IMR-90 (cell line): ENCODE data around the gene ADAMTS8. TPM values are rescaled to one million over a fixed set of nuclear protein-coding genes. Genes with fewer than 3 reads are reported as not detected.

Experiments used
- ATAC-seq: fragments of 200-7000 bp; cut with Tn5 transposase; 2 replicates; pipeline ENCODE4 v1.9.1; 2020; ENCODE audit warnings: low read depth, mild to moderate bottlenecking, moderate library complexity
- BruUV-seq: library from RNA; stranded (reverse); fragments of 400-500 nt; replicated peaks from 2 replicates; lab custom pipeline; 2021; lab: Mats Ljungman, UMichigan
- CTCF ChIA-PET: fragments of 300-600 bp; formaldehyde crosslinking; extraction: SDS; loops from one replicate; lab custom pipeline; 2021; ENCODE audit warnings: antibody characterized with exemption; lab: Yijun Ruan, JAX
- POLR2A ChIA-PET: fragments of 300-600 bp; sonication (Branson Sonifier 250); formaldehyde crosslinking; loops from one replicate; lab custom pipeline; 2022; ENCODE audit warnings: antibody characterized with exemption; ENCODE audit not compliant: unreplicated experiment; lab: Charles Lee
- DNase-seq: peaks from one replicate; pipeline ENCODE4 v3.0.0; 2013
- H2AFZ ChIP-seq: replicated peaks from 2 replicates; pipeline ENCODE3; 2013; ENCODE audit warnings: low read length, mild to moderate bottlenecking; ENCODE audit not compliant: poor library complexity
- H2AK5ac ChIP-seq: 2 replicates; pipeline ENCODE4 v1.6.1; 2013; ENCODE audit warnings: low read depth, low read length, inconsistent platforms
- H2AK9ac ChIP-seq: replicated peaks from 2 replicates; pipeline ENCODE3; 2013; ENCODE audit warnings: mild to moderate bottlenecking, low read depth, low read length, moderate library complexity; ENCODE audit not compliant: poor library complexity
- H2BK120ac ChIP-seq: 2 replicates; pipeline ENCODE4 v1.6.1; 2013; ENCODE audit warnings: low read depth, low read length, inconsistent platforms
- H2BK15ac ChIP-seq: 3 replicates; pipeline ENCODE4 v1.6.1; 2013; ENCODE audit warnings: low read depth, low read length, inconsistent platforms
- H2BK20ac ChIP-seq: 2 replicates; pipeline ENCODE4 v1.6.1; 2013; ENCODE audit warnings: low read depth, mild to moderate bottlenecking, inconsistent platforms, low read length, moderate library complexity
- H2BK5ac ChIP-seq: 2 replicates; pipeline ENCODE4 v1.6.1; 2013; ENCODE audit warnings: mild to moderate bottlenecking, low read depth, low read length, inconsistent platforms; ENCODE audit not compliant: poor library complexity, severe bottlenecking
- H3K14ac ChIP-seq: replicated peaks from 2 replicates; pipeline ENCODE4 v1.6.1; 2013; ENCODE audit warnings: low read depth, low read length, inconsistent platforms
- H3K18ac ChIP-seq: 2 replicates; pipeline ENCODE4 v1.6.1; 2013; ENCODE audit warnings: low read depth, low read length, control low read depth
- H3K23ac ChIP-seq: 2 replicates; pipeline ENCODE4 v1.6.1; 2013; ENCODE audit warnings: low read depth, low read length, inconsistent platforms
- H3K27ac ChIP-seq: 2 replicates; pipeline ENCODE4 v1.5.1; 2013; ENCODE audit warnings: mild to moderate bottlenecking, control low read depth, low read length; ENCODE audit not compliant: insufficient read depth
- H3K27me3 ChIP-seq: 2 replicates; pipeline ENCODE4 v1.6.1; 2013; ENCODE audit warnings: low read length; ENCODE audit not compliant: control insufficient read depth, insufficient read depth
- H3K36me3 ChIP-seq: 2 replicates; pipeline ENCODE4 v1.6.1; 2013; ENCODE audit warnings: low read length, mixed read lengths; ENCODE audit not compliant: control insufficient read depth, insufficient read depth
- H3K4ac ChIP-seq: 2 replicates; pipeline ENCODE4 v1.6.1; 2013; ENCODE audit warnings: low read depth, low read length, inconsistent platforms
- H3K4me1 ChIP-seq: 2 replicates; pipeline ENCODE4 v1.6.1; 2013; ENCODE audit warnings: low read length, mixed read lengths; ENCODE audit not compliant: control insufficient read depth, insufficient read depth
- H3K4me2 ChIP-seq: 2 replicates; pipeline ENCODE4 v1.6.1; 2013; ENCODE audit warnings: low read depth, mild to moderate bottlenecking, control low read depth, low read length, moderate library complexity
- H3K4me3 ChIP-seq: 2 replicates; pipeline ENCODE4 v1.5.1; 2013; ENCODE audit warnings: low read depth, mild to moderate bottlenecking, control low read depth, low read length, moderate library complexity; ENCODE audit not compliant: insufficient read depth
- H3K56ac ChIP-seq: 2 replicates; pipeline ENCODE4 v1.6.1; 2013; ENCODE audit warnings: low read length, inconsistent platforms; ENCODE audit not compliant: insufficient read depth; ENCODE audit errors: extremely low read depth
- H3K79me1 ChIP-seq, 2 experiments: 2 replicates each; pipeline ENCODE4 v1.6.1; 2013; ENCODE audit warnings: low read length in 2 of 2, inconsistent platforms in 1 of 2, low read depth in 1 of 2
- H3K9ac ChIP-seq: 2 replicates; pipeline ENCODE4 v1.6.1; 2013; ENCODE audit warnings: low read depth, low read length, control low read depth
- H3K9me1 ChIP-seq: 2 replicates; pipeline ENCODE4 v1.6.1; 2013; ENCODE audit warnings: low read length, inconsistent platforms; ENCODE audit not compliant: insufficient read depth
- H3K9me3 ChIP-seq: 2 replicates; pipeline ENCODE4 v1.6.1; 2013; ENCODE audit warnings: low read length; ENCODE audit not compliant: control insufficient read depth, insufficient read depth
- H4K20me1 ChIP-seq: 2 replicates; pipeline ENCODE4 v1.6.1; 2013; ENCODE audit warnings: low read length, inconsistent platforms; ENCODE audit not compliant: insufficient read depth
- H4K5ac ChIP-seq: 2 replicates; pipeline ENCODE4 v1.6.1; 2013; ENCODE audit warnings: mild to moderate bottlenecking, low read depth, low read length, control low read depth
- H4K8ac ChIP-seq, 2 experiments: 2 replicates each; pipeline ENCODE4 v1.6.1; 2013; ENCODE audit warnings: low read depth in 2 of 2, low read length in 2 of 2, control low read depth in 1 of 2, inconsistent platforms in 1 of 2
- H4K91ac ChIP-seq: 2 replicates; pipeline ENCODE4 v1.6.1; 2013; ENCODE audit warnings: low read depth, low read length, inconsistent platforms; ENCODE audit not compliant: insufficient read depth
- CEBPB ChIP-seq: IDR thresholded peaks from 2 replicates; pipeline ENCODE4 v1.6.1; 2012; ENCODE audit warnings: low read depth, low read length, improper control_type of control experiment
- CHD1 ChIP-seq: IDR thresholded peaks from 2 replicates; pipeline ENCODE4 v1.6.1; 2012; ENCODE audit warnings: low read depth, low read length, improper control_type of control experiment
- CTCF ChIP-seq: conservative IDR thresholded peaks from 2 replicates; pipeline ENCODE4 v1.5.1; 2012; ENCODE audit warnings: mild to moderate bottlenecking, low read depth, low read length, improper control_type of control experiment
- ELK1 ChIP-seq: fragments of 150-350 bp; IDR thresholded peaks from 2 replicates; pipeline ENCODE4 v1.6.1; 2016; ENCODE audit warnings: low read depth, mild to moderate bottlenecking, low read length, moderate library complexity, borderline replicate concordance
- MAFK ChIP-seq: IDR thresholded peaks from 2 replicates; pipeline ENCODE4 v1.6.1; 2012; ENCODE audit warnings: low read depth, low read length, improper control_type of control experiment
- MAZ ChIP-seq: IDR thresholded peaks from 2 replicates; pipeline ENCODE4 v1.6.1; 2012; ENCODE audit warnings: low read depth, mild to moderate bottlenecking, low read length, improper control_type of control experiment, moderate library complexity, borderline replicate concordance
- MXI1 ChIP-seq: IDR thresholded peaks from 2 replicates; pipeline ENCODE4 v1.6.1; 2012; ENCODE audit warnings: low read depth, mild to moderate bottlenecking, low read length, moderate library complexity, borderline replicate concordance
- NFE2L2 ChIP-seq: fragments of 150-350 bp; IDR thresholded peaks from 2 replicates; pipeline ENCODE4 v1.6.1; 2016; ENCODE audit warnings: low read depth, mild to moderate bottlenecking, low read length
- POLR2A ChIP-seq: IDR thresholded peaks from 2 replicates; pipeline ENCODE4 v1.6.1; 2012; ENCODE audit warnings: mild to moderate bottlenecking, low read depth, low read length
- RAD21 ChIP-seq: IDR thresholded peaks from 2 replicates; pipeline ENCODE4 v1.6.1; 2012; ENCODE audit warnings: low read length, improper control_type of control experiment
- RCOR1 ChIP-seq: IDR thresholded peaks from 2 replicates; pipeline ENCODE4 v1.6.1; 2012; ENCODE audit warnings: mild to moderate bottlenecking, low read length, improper control_type of control experiment; ENCODE audit not compliant: insufficient replicate concordance
- RFX5 ChIP-seq: IDR thresholded peaks from 2 replicates; pipeline ENCODE4 v1.8.0; 2012; ENCODE audit warnings: low read depth, mild to moderate bottlenecking, low read length, moderate library complexity
- SMC3 ChIP-seq: fragments of 150-350 bp; IDR thresholded peaks from 2 replicates; pipeline ENCODE4 v1.6.1; 2016; ENCODE audit warnings: low read depth, mild to moderate bottlenecking, antibody characterized with exemption, low read length, moderate library complexity
- WGBS, 2 experiments: methylation state at CpG; one replicate each; pipeline versions ENCODE4 v1.1.5 to v1.1.7; 2013; ENCODE audit warnings: missing lambda C conversion rate in 2 of 2; ENCODE audit not compliant: insufficient read length in 1 of 2; ENCODE audit errors: extremely low coverage in 2 of 2; 5-methylcytosine and 5-hydroxymethylcytosine counted together
- dilution Hi-C: fragments of 300-500 bp; cut with HindIII; formaldehyde crosslinking; loops from one replicate; pipeline ENCODE4 v1.14.3; 2018; ENCODE audit warnings: low sequenced_read_pairs; ENCODE audit not compliant: unreplicated experiment
- in situ Hi-C: fragments of 300-500 bp; cut with MboI; formaldehyde crosslinking; loops from 3 replicates; pipeline ENCODE4 v1.14.3; 2019; ENCODE audit warnings: low sequenced_read_pairs, inconsistent platforms, mixed read lengths
- intact Hi-C: fragments of 100-400 bp; cut with micrococcal nuclease; formaldehyde crosslinking; loops from 2 replicates; pipeline ENCODE4 v1.10.0; 2022
- polyA plus RNA-seq, 3 experiments: library from polyadenylated mRNA; depleted of rRNA; stranded (reverse); fragments of >200 nt; gene quantifications; 2 replicates each; pipeline ENCODE4 v1.2.3, GENCODE V29; 2012; ENCODE audit warnings: low replicate concordance in 1 of 3
- total RNA-seq: library from RNA; depleted of rRNA; stranded (reverse); fragments of >200 nt; gene quantifications from 2 replicates; pipeline ENCODE4 v1.2.3, GENCODE V29; 2012
- TF ChIP-seq, protein P1 (sequence below): fragments of 150-350 bp; IDR thresholded peaks from 2 replicates; pipeline ENCODE4 v1.6.1; 2017; ENCODE audit warnings: mild to moderate bottlenecking, antibody characterized with exemption, low read length, low read depth

ADAMTS8 gene
- total and polyA plus RNA-seq, 2 of the 4 experiments (the other 2 are of a cell fraction) = under 0.01 to 0.60 TPM

- Histone ChIP-seq H3K4me3 (peak overlapping the region; percentile 51), H2AK5ac (no peak overlapping the region), H3K14ac (peak overlapping the region; percentile 88), H3K56ac (peak overlapping the region; percentile 88), H3K23ac (peak overlapping the region; percentile 82), H3K9ac (peak overlapping the region; percentile 82), H3K9me3 (no peaks in the 10 kb centered on the region), H3K4me1 (peaks cover 9% of the 10 kb centered on the region), H2AFZ (peak overlapping the region; percentile 91), H3K9me1 (0 out of 2 replicates have a peak, but pooled peaks cover 3% of the 10 kb centered on the region), H3K36me3 (no peaks in the 10 kb centered on the region), H2BK20ac (peak overlapping the region; percentile 85), H4K5ac (peak overlapping the region; percentile 79), H2BK5ac (peak overlapping the region; percentile 78), H2BK120ac (peak overlapping the region; percentile 89), H3K79me1 (no peaks in the 10 kb centered on the region), H4K20me1 (no peaks in the 10 kb centered on the region), H2AK9ac (peak overlapping the region; percentile 46), H3K4ac (peak overlapping the region; percentile 87), H3K27ac (peak overlapping the region; percentile 77), H3K4me2 (peak overlapping the region; percentile 94), H4K8ac (peak overlapping the region; percentile 13 to 89; a peak in 3 of 4 replicates), H4K91ac (peak overlapping the region; percentile 84), H3K27me3 (peaks cover 9% of the 10 kb centered on the region), H3K18ac (peak overlapping the region; percentile 87), H2BK15ac (peak overlapping the region; percentile 77; the same call in 2 of the 3 replicates)
- DNase-seq (peak; percentile 82), ATAC-seq (peak; percentile 73)
- intact Hi-C loops (loop anchor here (1.0 to 10.0 kb wide), 6 partner anchors 338 to 780 kb away; no protein-coding TSS in a partner anchor), dilution Hi-C loops (loop anchor here (25.0 kb wide), 1 partner anchor 428 kb away; no protein-coding TSS in a partner anchor), in situ Hi-C loops (loop anchor here (5.0 kb wide), 1 partner anchor 418 kb away; no protein-coding TSS in a partner anchor)
- WGBS, 2 experiments = 0% methylated on average over 11 of the region's 20 CpGs; no CpG with 5 or more reads in 1 of the 2 experiments
- ChIA-PET POLR2A (no interaction called here), CTCF (interaction anchor here (0.7 to 5.4 kb wide), 12 partner anchors 9 to 453 kb away, joined by 3 to 95 read pairs (median 4); no protein-coding TSS in a partner anchor)
- no TSS peak for BruUV-seq
- no peak for TF ChIP-seq MXI1
- TF ChIP-seq SMC3 = peak; percentile 95
- peak; percentile 88 for TF ChIP-seq CTCF
- TF ChIP-seq POLR2A = no peak
- TF ChIP-seq NFE2L2 = no peak
- TF ChIP-seq ELK1 = no peak
- peak; percentile 93 for TF ChIP-seq RAD21
- TF ChIP-seq, protein P1, sequence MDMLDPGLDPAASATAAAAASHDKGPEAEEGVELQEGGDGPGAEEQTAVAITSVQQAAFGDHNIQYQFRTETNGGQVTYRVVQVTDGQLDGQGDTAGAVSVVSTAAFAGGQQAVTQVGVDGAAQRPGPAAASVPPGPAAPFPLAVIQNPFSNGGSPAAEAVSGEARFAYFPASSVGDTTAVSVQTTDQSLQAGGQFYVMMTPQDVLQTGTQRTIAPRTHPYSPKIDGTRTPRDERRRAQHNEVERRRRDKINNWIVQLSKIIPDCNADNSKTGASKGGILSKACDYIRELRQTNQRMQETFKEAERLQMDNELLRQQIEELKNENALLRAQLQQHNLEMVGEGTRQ = no peak
- no peak for TF ChIP-seq RCOR1
- no peak for TF ChIP-seq CHD1
- TF ChIP-seq RFX5 = no peak
- no peak for TF ChIP-seq MAZ
- no peak; the same call in 1 of the 2 replicates for TF ChIP-seq CEBPB
- TF ChIP-seq MAFK = no peak
Observed at GRCh38 chr11:130434521-130435223, 6.3 kb upstream of the ADAMTS8 start.
